ENCODE measurements around the gene EIF4G3. TPM values are rescaled to one million over a fixed set of nuclear protein-coding genes. Genes with fewer than 3 reads are reported as not detected.

Gene EIF4G3
- total RNA-seq, 4 donors from 2014 or later = 48.6 to 73.6 (median 57.9) TPM

GRCh38 chr1:20823845-20824244 is 352.9 kb downstream of the EIF4G3 start:
- no peaks in the 10 kb centered on the region for H3K4me1 ChIP-seq
- TF ChIP-seq EP300 (IDR thresholded peaks at IDR 0.05) = no peak
- TF ChIP-seq, protein P1, sequence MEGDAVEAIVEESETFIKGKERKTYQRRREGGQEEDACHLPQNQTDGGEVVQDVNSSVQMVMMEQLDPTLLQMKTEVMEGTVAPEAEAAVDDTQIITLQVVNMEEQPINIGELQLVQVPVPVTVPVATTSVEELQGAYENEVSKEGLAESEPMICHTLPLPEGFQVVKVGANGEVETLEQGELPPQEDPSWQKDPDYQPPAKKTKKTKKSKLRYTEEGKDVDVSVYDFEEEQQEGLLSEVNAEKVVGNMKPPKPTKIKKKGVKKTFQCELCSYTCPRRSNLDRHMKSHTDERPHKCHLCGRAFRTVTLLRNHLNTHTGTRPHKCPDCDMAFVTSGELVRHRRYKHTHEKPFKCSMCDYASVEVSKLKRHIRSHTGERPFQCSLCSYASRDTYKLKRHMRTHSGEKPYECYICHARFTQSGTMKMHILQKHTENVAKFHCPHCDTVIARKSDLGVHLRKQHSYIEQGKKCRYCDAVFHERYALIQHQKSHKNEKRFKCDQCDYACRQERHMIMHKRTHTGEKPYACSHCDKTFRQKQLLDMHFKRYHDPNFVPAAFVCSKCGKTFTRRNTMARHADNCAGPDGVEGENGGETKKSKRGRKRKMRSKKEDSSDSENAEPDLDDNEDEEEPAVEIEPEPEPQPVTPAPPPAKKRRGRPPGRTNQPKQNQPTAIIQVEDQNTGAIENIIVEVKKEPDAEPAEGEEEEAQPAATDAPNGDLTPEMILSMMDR (IDR thresholded peaks at IDR 0.05) = no peak
- TF ChIP-seq POLR2A (IDR thresholded peaks at IDR 0.05) = no peak
- TF ChIP-seq POLR2AphosphoS5 (IDR thresholded peaks at IDR 0.05) = no peak
- H3K36me3 ChIP-seq = peaks cover 0 to 65% of the 10 kb centered on the region in 2 donors
- H3K4me3 ChIP-seq = no peak overlapping the region
- no peak for ATAC-seq
- H3K27ac ChIP-seq = no peak overlapping the region
- H3K9me3 ChIP-seq = no peaks in the 10 kb centered on the region
- H3K27me3 ChIP-seq = no peaks in the 10 kb centered on the region

DNA sequence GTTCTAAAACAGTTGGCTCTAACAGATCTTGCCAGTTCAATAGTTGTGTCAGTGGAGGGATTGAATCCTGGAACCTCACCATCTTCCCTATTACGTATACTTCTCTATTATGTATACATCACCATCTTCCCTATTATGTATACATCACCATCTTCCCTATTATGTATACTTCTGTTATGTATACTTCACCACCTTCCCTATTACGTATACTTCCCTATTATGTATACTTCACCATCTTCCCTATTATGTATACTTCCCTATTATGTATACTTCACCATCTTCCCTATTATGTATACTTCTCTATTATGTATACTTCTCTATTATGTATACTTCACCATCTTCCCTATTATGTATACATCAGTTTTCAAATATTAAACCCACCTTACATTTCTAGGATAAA is 355.2 kb downstream of the EIF4G3 start:
- no peak overlapping the region for H3K27ac ChIP-seq
- H3K9me3 ChIP-seq = no peaks in the 10 kb centered on the region
- TF ChIP-seq EP300 (IDR thresholded peaks at IDR 0.05) (no peak), POLR2AphosphoS5 (IDR thresholded peaks at IDR 0.05) (no peak), POLR2A (IDR thresholded peaks at IDR 0.05) (no peak)
- TF ChIP-seq, protein P1 (IDR thresholded peaks at IDR 0.05) = no peak
- 44 to 50% methylated on average over 2 of the region's 2 CpGs for WGBS, 2 donors (ENCODE audit: low coverage in 1 of 2)
- H3K27me3 ChIP-seq = no peaks in the 10 kb centered on the region
- no peak overlapping the region for H3K4me3 ChIP-seq
- ATAC-seq = no peak
- H3K36me3 ChIP-seq = peaks cover 0 to 64% of the 10 kb centered on the region in 2 donors
- H3K4me1 ChIP-seq = no peaks in the 10 kb centered on the region

DNA sequence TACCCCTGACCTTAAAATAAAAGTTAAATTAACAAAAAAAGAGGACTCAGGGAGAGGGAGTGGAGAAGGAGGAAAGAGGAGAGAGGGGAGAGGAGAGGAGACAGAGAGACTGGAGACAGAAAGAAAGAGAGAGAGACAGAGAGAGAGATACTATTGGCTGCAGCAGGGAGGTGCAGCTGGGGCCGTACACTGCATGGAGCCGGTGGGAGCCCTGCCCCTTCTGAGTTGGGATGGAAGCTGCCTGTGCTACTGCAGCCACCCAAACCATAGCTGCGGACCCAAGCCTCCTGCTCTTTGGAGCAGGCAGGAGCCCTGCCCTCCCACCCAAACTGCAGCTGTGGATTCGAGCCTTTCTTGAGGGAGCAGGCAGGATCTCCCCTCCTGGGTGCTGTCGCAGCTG is 356.9 kb downstream of the EIF4G3 start:
- no peak for ATAC-seq
- Histone ChIP-seq H3K36me3 (peaks cover 0 to 64% of the 10 kb centered on the region in 2 donors), H3K27me3 (no peaks in the 10 kb centered on the region), H3K4me1 (no peaks in the 10 kb centered on the region), H3K27ac (no peak overlapping the region), H3K4me3 (no peak overlapping the region), H3K9me3 (no peaks in the 10 kb centered on the region)
- 63 to 76% methylated on average over 2 to 3 of the region's 5 CpGs for WGBS, 2 donors (ENCODE audit: low coverage in 1 of 2)
- TF ChIP-seq POLR2AphosphoS5 (IDR thresholded peaks at IDR 0.05) (no peak), POLR2A (IDR thresholded peaks at IDR 0.05) (no peak), EP300 (IDR thresholded peaks at IDR 0.05) (no peak)
- TF ChIP-seq, protein P1 (IDR thresholded peaks at IDR 0.05) = no peak

DNA sequence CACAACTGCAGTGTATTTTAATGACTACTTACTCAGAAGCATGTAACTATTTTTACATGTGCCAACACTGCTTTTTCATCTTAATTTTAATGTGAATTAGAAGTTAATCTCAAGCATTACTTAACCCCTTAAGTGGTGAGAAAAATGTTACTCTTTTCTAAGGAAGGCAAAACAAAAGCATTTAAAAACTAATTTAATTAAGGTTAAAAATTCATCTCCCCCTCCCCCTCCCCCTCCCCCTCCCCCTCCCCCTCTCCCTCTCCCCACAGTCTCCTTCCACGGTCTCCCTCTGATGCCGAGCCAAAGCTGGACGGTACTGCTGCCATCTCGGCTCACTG is 362.2 kb downstream of the EIF4G3 start:
- no peak for ATAC-seq
- WGBS, 2 donors (ENCODE audit: low coverage in 1 of 2) = no CpG with 5 or more reads among the region's 4 CpGs

DNA sequence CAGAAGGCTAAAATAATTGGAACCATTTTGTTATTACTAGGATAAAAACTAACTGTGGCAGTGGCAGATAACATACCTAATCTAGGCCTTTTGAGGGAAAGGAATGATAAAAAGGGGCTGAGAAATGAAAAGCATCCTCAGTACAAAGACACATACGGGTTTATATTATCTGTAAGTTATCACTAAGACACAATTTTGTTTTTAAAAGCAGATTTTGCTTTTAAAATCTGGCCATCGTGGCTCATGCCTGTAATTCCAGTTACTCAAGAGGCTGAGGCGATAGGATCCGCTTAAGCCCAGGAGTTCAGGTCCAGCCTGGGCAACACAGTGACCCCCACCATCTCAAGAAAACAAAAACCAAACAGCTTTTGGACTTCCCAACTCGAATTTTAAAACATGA is 364.8 kb downstream of the EIF4G3 start:
- no peaks in the 10 kb centered on the region for H3K27me3 ChIP-seq
- H3K9me3 ChIP-seq = no peaks in the 10 kb centered on the region
- no peak overlapping the region for H3K4me3 ChIP-seq
- no peak overlapping the region for H3K27ac ChIP-seq
- 71 to 92% methylated on average over 5 of the region's 5 CpGs for WGBS, 2 donors (ENCODE audit: low coverage in 1 of 2)
- peaks cover 0 to 44% of the 10 kb centered on the region in 2 donors for H3K36me3 ChIP-seq
- H3K4me1 ChIP-seq = no peaks in the 10 kb centered on the region
- TF ChIP-seq POLR2AphosphoS5 (IDR thresholded peaks at IDR 0.05) (no peak), POLR2A (IDR thresholded peaks at IDR 0.05) (no peak)
- TF ChIP-seq, protein P1 (IDR thresholded peaks at IDR 0.05) = no peak
- no peak for ATAC-seq

More for the DNA sequence above, 362.2 kb downstream of the EIF4G3 start:
- no peak overlapping the region for H3K4me3 ChIP-seq
- no peaks in the 10 kb centered on the region for H3K4me1 ChIP-seq
- H3K27ac ChIP-seq = no peak overlapping the region
- no peaks in the 10 kb centered on the region for H3K9me3 ChIP-seq
- H3K27me3 ChIP-seq = no peaks in the 10 kb centered on the region
- TF ChIP-seq, protein P1 (IDR thresholded peaks at IDR 0.05) = no peak
- TF ChIP-seq POLR2AphosphoS5 (IDR thresholded peaks at IDR 0.05) (no peak), POLR2A (IDR thresholded peaks at IDR 0.05) (no peak), EP300 (IDR thresholded peaks at IDR 0.05) (no peak)
- peaks cover 0 to 48% of the 10 kb centered on the region in 2 donors for H3K36me3 ChIP-seq

Measured in gastroesophageal sphincter (tissue), 4 donors.